GM18907 (cell line): ENCODE data around the gene SPATS2.
"Not testable (repeated sequence)": the region's sequence is repeated elsewhere in the genome, so short reads cannot be mapped to it uniquely, and the experiment has no call there.

Source experiments
- ATAC-seq: cut with Tn5 transposase; IDR thresholded peaks from one replicate; pipeline ENCODE4 v1.9.1; 2021; ENCODE audit warnings: mild to moderate bottlenecking, moderate library complexity; ENCODE audit not compliant: unreplicated experiment

SPATS2 gene

DNA sequence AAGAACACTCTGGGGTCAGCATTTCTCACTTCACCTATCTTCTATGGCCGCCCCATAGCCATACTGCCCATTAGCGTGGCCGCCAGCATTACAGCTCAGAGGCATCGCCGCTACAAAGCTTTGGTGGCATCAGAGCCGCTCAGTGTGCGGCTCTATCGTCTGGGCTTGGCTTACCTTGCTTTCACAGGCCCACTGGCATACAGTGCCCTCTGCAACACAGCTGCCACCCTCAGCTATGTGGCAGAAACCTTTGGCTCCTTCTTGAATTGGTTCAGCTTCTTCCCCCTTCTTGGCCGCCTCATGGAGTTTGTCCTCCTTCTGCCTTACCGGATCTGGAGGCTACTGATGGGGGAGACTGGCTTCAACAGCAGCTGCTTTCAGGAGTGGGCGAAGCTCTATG is 18.0 kb upstream of the SPATS2 start:
- no peak for ATAC-seq

DNA sequence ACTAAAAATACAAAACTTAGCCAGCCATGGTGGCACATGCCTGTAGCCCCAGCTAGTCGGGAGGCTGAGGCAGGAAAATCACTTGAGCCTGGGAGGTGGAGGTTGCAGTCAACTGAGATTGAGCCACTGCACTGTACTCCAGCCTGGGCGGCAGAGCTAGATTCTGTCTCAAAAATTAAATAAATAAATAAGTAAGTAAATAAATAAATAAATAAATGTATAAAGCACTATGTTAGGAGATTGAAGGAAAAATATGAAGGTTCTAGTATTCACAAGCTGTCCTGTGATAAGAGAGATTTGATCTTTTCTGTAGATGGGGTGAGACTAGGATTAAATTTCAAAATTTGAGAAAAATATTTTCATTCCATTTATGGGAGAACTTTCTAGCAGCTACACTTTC is 14.9 kb upstream of the SPATS2 start:
- ATAC-seq = no peak

DNA sequence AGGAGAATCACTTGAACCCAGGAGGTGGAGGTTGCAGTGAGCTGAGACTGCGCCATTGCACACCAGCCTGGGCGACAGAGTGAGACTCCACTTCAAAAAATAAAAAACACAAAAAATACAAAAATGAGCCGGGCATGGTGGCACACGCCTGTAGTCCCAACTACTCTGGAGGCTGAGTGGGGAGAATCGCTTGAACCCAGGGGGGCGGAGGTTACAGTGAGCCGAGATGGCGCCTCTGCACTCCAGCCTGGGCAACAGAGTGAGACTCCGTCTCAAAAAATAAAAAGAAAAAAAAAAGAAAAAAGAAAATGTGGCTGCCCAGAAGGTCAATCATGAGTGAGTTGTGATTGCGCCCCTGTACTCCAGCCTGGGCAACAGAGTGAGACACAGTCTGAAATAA is 11.3 kb upstream of the SPATS2 start:
- no peak for ATAC-seq

DNA sequence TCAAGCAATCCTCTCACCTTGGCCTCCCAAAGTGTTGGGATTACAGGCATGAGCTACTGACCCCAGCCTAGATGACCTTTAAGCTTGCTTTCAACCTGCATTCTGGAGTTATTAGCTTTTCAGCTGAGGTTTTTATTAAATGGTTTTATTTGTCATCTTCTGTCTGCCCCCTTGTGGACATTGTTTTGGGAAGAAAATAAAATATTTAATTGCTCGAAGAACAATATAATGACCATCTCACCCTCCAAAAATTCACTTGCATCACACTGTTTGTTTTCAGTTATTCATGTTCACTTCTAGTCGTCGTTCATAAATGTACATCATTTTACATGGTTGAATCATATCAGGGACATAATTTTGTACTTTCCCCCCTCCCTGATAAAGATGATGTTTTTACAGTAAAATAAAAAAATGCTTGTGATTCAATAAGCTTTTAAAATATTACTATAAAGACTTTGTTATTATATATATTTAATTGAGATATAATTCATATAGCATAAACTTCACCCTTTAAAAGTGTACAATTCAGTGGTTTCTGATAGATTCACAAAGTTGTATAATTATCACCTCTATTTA is 10.1 kb upstream of the SPATS2 start:
- no peak for ATAC-seq

DNA sequence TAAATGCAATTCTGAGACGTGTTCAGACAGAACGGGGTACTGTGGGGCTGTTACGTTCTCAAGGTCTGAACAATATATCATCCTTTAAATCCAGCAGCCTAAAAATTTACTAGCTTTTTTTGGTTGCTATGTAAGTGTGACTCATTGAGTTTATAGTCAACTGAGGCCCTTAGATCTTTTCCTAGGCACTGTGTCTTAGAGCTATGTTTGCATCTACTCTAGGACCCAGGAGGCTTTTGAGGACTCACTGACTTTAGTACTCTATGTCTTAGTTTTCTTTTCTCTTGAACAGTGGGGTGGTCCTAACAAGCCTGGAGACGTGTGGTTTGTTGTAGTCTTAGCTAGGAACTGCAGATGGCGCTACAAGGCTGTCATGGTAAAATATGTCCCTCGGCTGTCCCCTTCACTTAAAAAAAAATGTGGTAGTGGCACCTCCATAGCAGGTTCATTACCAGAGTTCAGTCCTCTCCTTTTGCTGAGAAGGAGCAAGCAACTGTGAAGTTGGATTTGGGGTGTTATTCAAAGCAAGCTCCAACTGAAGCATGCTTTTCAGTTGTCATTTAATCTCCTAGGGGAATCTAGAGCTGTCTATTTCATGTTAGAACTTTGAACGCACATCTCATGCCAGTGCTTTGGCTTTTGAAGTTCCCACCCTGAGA is 8.7 kb upstream of the SPATS2 start:
- peak; percentile 51 for ATAC-seq

DNA sequence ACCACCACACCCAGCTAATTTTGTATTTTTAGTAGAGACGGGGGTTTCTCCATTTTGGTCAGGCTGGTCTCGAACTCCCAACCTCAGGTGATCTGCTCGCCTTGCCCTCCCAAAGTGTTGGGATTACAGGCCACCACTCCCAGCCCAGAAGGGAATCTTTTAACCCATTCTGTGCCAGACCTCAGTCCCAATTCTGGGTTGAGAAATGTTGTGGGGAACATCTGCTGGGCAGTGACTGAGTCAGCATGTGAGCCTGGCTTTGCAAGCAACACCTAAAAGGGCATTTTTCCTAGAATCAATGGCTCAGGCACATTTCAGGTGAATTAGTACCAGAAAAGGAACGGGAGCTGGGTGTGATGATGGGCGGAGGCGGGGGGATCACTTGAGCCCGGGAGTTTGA is 7.6 kb upstream of the SPATS2 start:
- ATAC-seq = no peak

DNA sequence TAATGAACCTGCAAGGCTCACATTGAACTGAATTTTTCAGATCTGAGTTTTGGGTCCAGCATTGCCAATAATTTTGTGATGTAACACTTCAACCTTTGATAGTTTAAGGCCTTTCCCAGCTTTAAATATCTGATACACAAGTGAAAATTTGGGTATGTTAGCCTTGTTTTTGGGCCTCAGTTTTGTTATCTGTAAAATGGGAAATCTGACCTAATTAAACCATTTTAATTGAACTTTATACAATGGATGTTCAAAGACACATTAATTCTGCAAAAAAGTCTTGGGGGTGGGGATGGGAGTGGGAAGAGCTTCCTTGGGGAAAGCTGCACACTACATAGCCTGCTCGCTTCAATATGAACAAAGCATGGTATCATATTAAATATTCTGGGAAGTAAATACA is 5.2 kb upstream of the SPATS2 start:
- no peak for ATAC-seq

DNA sequence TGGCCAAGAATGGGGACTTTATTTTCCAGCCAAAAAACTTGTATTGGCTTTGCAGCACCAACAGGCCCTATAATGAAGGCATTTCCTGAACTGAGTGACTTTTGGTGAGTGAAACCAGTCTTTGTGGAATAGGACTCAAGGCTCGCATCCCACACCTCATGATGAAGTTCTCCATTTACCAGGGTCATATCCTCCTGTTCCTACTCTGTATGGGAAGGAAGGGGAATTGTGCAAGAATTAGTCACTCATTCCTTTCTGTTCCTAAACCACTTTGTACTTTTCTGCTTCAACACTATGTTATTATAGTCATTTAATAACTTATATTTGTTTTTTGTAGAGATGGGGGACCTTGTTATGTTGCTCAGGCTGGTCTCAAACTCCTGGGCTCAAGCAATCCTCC is 2.3 kb upstream of the SPATS2 start:
- no peak for ATAC-seq

DNA sequence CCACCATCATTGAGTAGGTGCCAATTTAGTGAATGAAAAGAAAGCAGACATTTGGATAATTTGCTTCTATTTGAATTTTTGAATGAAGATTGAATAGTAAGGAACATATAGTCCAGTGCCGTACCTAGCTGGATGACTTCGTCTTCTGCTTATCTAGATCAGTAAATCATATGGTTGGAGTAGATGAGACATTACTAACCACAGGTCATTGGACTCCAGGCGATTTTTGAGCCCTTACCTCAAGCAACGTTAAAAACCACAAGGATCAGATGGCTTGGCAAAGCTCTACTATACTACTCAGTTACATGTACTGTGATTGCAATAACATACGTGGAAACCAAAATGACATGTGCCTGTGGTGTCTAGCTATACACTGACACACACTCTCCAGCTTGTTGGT is 1.7 kb upstream of the SPATS2 start:
- ATAC-seq = no peak

DNA sequence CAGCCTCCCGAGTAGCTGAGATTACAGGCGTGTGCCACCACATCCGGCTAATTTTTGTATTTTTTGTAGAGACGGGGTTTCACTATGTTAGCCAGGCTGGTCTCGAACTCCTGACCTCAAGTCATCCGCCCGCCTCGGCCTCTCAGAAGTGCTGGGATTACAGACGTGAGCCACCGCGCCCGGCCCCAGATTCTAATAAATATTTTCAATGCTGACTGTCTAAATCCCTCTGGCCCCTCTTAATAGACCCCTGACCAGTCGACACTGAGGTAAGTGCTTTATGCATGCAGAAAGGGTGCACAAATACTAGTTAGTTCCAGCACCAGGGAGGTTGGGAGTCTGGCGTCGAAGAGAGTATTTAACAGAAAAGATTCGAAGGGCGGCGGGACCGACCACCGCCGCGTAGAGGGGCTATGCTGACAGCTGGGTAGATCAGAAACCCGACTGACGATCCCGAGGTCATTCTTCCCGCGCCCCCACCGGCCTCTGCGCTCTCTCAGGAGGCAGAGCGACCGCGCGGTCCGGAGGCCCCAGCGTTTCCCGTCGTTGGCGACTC is 1.1 kb upstream of the SPATS2 start:
- peak; percentile 16 for ATAC-seq

DNA sequence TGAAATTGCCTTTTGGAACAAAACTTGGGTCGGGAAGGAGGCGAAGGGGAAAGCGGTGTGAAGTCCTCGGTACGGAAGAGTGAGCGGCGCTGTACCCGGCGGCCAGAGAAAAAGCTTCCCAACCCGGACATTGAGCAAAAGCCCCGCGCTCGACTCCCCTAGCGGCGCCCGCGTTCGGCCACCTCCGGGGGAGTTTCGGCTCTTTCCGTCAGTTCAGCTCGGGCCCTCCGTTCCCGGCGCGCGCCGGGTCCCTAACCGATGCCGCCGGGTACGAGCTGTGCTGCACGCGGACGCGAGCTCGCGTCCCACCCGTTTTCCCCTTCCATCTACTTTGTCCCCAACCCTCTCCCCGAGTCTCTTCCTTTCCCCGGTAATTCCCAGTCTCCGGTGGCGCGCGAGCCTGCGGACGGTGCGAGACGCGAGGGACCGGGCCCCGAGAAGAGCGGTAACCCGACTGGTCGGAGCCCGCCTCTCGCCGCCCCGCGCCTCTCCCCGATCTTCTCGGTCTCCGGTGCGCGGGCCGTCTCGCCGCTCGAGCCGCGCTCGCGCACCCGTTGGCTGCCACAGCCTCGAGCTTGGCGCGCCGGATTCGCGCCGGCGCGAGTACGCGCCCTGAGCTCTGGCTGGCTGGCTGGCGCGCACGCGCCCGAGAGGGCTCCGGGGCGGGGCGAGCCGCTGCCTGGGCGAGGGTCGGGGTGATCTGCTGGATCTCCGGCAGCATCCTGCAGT is 446 bp upstream of the SPATS2 start:
- peak; percentile 69 for ATAC-seq

DNA sequence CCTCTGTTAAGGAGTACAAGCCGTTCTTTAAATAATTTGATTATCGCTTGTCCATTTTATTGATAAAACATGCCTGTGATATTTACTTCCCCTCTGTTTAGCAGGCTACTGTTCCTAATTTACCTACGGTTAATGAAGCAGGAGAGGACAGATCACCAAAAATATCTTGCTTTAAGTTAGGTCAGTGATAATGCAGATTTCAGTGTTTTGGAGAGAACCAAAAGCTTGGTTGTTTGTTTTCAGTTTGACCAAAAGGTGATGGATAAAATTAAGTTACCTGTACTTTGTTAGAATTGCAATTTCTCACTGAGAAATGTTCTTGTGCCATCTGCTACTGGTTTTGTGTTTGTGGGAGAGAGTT is 958 bp downstream of the SPATS2 start:
- no peak for ATAC-seq

DNA sequence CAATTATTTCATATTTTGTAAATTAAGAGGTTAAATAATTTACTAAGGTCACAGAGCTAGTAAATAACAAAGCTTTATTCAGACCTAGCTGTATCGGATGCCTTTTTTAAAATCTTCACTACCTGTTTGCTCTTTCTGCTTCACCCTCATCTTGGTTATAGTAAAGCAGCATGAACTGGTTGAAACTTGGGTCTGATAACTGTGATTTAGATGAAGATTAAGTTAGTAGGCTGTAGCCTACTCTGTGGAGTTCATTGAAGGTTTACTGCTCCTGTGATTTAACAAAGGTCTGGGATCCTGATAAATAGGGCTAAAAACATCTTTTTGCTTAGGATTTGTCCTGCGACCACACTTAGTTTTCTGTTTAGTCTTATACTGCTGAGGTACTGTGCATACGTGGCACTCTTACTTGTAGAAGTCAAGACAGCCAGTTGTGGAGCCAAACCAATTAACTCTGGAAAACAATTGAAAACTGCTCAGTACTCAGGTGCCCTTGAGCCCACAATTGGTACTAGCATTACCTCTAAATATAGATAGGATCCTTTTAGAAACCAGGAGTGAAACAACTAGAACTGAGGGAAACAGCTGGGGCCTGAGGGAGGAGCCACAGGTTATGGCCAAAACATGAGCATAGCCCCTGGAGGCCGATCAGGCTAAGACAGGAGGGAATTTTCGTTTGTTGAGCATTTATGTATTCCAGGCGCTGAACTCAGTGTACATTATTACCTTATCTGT is 2.3 kb downstream of the SPATS2 start:
- peak; percentile 36 for ATAC-seq

DNA sequence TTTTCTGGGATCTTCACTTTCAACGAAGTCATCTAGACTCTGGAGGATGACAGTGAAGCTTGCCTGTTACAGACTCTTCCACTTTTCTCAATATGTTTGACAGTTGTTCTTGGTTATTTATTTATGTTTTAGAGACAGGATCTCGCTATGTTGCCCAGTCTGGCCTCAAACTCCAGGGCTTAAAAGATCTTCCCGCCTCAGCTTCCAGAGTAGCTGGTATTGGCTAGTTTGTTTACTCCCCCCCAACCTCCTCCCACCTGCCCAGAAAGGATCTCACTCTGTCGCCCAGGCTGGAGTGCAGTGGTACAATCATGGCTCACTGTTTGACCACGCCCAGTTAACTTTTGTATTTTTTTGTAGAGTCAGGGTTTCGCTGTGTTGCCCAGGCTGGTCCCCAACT is 3.3 kb downstream of the SPATS2 start:
- no peak for ATAC-seq

DNA sequence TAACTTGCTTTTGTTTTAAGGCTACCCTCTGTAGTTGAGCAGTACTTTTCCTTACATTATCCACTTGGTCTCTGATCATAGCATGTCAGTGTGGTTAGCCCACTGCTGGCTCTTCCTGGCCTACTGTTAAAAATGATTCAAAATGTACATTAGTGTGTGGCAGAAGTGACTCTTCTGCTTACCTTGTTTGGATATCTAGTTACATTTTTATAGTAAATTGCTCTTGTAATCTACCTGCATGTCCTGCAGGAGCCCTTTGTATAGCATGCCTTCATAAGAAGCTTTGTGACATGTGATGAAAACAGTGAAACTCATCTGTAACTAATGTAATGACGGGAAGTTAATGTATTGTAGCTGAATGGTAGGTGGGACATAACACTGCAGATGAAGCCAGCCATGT is 8.1 kb downstream of the SPATS2 start:
- peak; percentile 54 for ATAC-seq

DNA sequence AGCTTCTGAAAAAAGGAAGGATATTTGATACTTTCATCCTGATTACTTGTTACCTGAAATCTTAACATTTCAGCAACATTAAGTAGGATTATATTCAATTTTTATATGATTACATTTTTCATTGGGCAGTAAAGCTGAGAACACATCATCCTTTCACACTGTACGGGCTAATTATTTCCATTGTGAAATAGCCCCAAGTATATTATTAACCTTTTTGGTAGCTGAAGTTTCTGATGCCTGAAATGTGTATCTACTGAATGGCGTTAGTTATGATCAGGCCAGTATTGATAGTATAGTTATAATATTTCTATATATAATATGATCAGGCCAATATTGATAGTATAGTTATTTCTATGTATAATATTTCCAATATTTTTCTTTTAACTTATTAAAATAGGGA is 10.1 kb downstream of the SPATS2 start:
- no peak for ATAC-seq

DNA sequence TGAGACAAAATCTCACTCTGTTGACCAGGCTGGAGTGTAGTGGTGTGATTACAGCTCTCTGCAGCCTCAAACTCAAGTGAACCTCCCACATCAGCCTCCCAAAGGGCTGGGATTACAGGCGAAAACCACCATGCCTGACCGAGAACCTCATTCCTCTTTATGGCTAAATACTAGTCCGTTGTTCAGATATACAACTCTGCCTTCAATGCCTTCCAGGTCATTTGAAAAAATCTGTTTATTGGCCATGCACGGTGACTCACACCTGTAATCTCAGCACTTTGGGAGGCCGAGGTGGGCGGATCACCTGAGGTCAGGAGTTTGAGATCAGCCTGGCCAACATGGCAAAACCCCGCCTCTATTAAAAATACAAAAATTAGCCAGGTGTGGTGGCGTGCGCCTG is 12.9 kb downstream of the SPATS2 start:
- ATAC-seq = not testable (repeated sequence)

DNA sequence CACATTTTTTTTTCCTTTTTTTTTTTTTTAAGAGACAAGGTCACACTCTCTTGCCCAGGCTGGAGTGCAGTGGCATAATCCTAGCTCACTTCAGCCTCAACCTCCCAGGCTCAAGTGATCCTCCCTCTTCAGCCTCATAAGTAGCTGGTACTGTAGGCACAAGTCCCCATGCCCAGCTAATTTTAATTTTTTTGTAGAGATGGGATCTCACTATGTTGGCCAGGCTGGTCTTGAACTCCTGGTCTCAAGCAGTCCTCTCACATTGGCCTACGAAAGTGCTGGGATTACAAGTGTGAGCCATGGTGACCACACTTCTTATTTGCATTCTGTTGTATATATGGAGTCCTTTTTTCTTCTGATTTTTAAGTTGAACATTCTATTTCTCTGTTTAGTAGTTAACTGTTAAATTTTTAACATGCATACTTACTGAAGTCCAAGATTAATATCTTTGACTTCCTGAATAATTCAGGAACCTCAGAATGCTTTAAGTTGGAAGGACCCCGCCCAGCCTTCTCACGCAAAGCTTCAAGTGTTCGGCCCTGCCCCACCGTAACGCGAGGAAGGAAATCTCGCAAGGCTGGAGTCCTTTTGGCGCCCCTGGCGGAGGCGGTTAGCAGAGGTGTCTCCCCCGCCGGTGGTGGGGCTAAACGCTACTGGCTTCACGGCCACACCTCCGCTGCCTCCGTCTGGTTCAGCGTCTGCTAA is 21.6 kb downstream of the SPATS2 start:
- no peak for ATAC-seq

DNA sequence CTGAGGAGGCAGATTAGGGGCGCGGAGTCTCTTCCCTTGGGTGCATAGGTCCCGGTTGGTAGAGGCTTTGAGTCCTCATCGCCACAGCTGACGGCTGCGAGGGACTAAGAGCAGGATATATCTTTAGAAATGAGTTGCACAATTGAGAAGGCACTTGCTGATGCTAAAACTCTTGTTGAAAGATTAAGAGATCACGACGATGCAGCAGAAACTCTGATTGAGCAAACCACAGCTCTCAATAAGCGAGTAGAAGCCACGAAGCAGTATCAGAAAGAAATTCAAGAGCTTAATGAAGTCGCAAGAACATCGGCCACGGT is 22.1 kb downstream of the SPATS2 start:
- no peak for ATAC-seq

DNA sequence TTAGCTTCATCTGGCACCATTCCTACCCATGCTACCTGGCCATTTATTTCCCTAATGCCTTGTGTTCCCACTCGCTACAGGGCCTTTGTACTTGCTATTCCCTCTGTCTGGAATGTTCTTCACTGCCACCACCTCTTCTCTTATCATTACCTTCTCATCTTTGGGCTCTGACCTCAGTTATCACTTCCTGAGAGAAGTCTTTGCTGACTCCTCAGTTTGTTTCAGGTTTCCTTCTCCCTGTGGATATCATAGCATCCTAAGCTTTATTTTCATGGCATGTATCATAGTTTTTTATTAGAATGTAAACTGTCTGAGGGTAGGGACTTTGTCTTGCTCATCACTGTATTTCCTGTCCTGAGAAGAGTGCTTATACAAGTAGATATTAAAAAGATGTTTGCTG is 29.7 kb downstream of the SPATS2 start:
- ATAC-seq = no peak

DNA sequence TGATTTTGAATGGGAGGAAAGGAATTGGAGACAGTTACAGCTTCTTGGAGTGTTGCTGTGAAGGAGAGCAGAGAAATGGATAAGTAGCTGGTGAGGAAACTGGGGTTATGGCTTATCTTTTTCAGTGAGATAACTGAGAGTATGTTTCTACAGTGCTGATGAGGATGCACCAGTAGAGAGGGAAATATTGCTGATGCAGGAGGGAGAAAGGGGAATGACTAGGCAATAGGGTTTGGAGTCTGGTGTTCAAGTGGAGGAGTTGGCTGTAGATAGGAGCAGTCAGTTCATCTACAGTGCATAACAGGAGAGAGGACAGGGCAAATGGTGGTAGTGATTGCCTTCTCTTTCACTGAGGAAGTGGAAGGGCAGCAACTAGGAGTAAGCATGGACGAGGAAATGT is 33.0 kb downstream of the SPATS2 start:
- no peak for ATAC-seq
